Measurements from ENCODE around the gene RFTN1.

The RFTN1 gene

DNA sequence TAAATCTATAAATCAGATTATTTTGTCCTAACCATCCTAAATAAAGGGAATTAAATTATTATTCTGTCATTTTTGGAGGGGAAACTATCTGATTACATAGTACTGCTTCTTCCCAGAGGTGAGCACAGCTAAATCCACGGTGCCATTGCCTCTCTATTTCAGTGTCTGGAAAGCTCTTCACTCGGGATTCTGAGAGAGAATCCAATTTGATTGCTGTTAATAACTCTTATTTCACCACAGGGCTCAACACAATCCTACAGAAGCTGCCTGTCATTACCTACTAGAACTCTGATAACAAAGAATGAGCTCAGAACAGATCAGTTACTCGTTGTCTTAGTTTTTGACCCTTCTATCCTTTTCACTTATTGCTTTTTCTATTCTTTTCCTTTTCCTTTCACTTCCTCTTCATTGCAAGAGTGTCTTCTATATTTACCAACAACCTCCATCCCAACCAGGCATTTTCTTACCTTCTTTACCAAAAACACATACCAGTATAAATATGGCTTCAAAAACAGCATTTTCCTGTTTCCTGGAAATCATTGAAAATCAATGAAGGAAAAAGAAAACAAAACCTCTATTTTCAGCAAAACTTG lies 218.1 kb downstream of the RFTN1 start:
- DNase-seq = no peak

DNA sequence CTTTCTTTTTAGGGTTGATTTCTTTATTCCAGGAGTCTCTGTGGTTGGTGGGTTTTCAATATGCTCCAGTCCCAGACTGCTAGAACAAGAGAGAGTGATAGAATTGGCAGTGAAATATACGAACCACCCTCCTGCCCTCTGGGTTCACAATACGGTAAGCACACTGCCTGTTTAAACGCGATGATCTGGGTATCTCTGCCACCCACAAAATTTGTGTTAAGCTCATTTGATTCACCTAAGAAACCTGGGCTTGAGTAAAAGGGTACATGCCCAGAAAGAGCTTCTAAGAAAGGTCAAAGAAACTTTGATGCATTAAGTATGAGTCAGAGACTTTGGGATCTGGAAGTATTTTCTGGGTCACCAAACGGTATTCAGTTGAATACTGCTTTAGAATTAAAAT lies 218.7 kb downstream of the RFTN1 start:
- no peak for DNase-seq

DNA sequence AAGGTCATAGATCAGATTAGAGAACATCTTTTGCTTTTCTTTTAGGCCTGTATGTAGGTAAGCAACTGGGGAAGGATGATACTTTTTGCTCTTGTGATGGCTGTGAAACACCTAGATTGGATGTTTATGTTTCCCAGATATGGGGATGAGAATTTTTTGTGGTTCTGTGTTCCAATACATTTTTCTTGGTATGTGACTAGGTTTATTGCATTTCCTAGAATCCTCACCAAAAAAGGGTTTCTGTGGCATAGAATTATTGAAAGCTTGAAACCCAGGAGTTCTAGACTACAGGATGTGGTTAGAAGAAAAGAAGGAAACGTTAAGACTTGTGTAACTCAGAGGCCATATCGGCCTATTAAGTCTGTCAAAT lies 222.7 kb downstream of the RFTN1 start:
- no peak for DNase-seq

GRCh38 chr3:16290007-16290826 lies 223.3 kb downstream of the RFTN1 start:
- peak; percentile 57 for DNase-seq

DNA sequence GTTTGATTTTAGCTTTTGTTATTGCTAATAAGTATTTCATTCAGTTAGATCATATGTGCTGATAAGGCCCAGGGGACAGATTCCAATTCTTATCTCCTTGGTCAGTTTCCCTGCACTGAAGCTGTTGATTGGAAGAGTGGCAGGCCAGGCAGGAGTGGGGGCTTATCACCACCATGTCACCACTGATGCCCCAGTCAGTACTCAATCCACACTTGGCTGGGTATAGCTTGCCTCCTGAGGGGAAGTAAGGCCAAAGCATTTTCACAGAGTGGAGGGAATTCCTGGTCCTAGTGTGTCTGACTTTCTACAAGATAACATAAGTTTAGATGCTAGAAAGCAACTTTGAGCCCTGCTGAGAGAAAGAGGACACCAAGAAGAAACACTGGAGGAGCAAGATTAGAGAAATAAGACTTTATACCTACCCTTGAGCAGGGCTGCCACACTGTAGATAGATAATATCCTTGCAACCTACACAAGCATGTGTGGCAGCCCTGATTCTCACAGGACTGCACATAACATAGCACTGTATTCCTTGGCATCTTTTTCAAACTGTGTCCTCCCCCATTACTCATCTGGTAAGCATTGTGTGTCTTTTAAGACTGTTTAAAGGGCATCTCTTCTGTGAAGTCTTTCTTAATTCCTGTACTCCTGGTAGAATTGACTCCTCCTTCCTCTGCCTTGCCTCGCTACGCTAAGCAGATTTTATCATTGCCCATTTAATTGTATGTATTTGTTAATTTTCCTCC lies 224.2 kb downstream of the RFTN1 start:
- no peak for DNase-seq

DNA sequence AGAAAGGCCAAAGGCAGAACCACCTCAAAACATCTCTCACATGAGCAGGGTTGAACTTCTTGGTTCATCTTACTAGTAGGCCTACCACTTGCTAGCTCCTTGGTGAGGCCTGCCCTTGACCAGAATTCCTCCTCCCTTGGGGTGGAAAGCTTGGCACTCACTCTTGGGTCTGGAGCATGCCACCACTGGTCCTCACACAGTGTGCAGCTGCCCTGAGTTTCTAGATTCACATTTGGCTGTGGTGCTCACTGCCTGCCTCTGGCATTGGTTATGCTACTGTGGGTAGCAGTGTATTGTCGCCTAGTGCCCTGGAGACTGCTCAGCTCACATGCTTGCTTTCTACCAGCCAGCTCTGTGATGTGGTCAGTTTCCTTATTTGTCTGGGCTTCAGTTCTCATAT lies 224.8 kb downstream of the RFTN1 start:
- DNase-seq = no peak

- no peak for DNase-seq
These were observed 226.6 kb downstream of the RFTN1 start for GRCh38 chr3:16286751-16287543.

GRCh38 chr3:16286161-16286560 lies 227.3 kb downstream of the RFTN1 start:
- DNase-seq = peak; percentile 50

GRCh38 chr3:16284633-16285032 lies 228.9 kb downstream of the RFTN1 start:
- DNase-seq = no peak

DNA sequence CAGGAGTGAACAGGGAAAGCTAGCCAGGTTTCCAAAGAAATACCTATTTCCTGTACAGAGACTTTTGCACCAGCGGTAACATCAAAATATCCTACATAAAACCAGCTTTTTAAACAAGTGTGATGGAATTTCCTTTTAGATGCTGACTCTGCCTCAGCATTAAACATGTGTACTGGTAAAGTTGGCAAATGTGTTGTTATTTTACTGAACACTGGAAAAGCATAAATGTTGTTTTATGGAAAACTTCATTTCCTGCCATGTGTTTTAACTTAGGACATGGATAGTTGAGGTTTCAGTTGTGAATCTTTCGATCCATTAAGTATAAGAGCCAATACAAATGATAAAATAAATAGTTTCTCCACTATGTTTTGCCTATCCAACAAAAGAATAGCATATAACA lies 232.8 kb downstream of the RFTN1 start:
- no peak for DNase-seq

DNA sequence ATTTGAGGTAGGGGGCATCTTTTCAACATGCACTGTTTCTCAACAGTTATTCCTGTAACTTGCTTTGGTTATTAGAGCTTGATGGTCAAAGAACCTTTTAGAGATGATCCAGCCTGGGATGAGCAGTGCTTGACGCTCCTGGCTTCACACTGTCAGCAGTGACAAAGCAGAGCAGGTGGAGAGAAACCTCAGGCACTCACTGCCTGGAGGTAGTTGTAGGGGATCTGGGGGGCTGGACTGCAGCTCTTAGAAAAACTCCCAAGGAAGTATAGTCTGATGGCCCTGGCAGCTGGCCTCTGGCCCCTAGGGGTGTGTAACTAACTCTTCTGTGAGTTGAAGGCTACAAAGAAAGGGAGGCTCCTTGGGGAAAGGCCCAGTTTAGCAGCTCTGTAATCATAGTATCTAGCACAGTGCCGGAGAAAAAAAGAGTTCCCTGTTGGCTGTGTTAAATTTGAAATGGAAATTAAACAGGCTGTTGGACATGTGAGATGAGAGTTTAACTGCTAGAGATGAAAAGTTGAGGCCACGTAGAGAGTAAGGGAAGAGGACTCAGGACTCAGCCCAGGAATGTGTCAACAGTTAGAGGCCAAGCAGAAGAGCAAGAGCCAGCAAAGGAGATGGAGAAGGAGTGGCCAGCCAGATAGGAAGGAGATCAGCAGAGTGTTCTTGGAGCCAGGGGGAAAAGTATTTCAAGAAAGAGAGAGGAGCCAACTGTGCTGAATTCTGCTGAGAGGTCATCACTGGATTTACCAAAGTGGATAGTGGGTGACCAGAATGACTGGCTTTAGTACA lies 234.3 kb downstream of the RFTN1 start:
- DNase-seq = no peak

DNA sequence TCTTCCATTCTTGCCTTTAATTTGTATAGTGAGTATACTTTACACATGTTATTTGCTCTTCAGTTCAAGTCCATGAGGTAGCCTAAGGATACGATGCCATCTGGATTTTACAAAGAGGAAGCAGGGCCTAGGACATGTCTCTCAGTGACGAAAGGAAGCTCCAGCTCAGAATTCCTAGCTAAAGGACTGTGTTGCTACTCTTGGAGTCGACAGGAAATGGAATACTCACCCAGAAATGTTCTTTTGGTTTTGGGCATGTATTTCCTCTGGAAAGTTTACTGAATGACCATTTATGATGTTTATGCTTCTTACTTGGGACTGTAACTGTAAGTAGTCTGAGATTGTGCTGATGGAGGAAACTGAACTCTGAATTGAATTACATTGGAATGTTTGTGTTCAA lies 236.0 kb downstream of the RFTN1 start:
- DNase-seq = no peak

DNA sequence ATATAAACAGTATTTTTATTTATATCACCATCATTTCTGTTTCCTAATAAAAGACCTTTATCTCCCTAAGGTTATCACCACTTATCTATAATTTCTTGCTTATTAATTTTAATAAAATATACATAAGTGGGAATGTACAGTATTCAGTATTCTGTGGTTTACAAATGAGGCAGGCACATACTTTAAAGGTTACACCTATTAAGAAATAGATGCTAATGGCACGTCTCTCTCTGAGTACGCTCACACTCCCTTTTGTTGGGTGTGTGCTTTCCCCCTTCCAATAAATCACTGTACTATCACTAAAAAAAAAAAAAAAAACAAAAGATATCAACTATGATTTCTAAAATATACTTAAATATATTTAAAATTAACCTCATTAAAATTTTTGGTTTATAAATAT lies 239.6 kb downstream of the RFTN1 start:
- DNase-seq = no peak

DNA sequence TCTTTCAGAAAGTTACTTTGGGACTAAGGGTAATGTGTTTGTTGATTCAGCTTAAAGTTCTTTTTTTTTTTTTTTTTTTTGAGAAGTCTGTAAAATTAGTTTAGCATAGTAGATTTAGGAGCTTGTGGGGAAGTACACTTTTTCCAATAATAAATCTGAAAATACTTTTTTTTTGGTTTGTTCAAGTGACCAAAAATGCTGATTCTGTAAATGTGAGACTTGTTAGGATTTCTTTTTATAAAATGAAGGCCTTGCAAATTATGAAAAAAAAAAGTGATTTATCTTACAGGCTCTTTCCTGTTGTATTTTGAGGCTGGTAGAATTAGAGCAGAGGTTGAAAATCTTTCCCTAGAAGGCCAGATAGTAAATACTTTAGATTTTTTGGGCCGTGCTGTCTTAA lies 240.9 kb downstream of the RFTN1 start:
- DNase-seq = no peak

DNA sequence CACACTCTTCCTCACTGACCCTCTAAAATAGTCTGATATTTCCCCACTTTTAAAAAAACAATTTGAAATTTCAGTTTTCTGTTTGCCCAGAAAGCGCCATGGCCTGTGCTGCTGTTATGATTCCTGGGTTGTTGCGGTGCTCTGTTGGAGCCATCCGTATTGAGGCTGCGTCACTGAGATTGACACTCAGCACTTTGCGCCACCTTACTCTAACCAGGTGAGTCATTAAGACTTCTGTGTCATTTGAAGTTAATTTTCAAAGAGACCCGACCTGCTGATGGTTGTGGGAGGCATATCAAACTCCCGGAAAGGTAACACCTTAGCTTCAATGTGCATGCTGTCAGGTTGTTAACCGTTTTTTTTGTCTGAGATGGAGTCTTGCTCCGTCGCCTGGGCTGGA lies 242.6 kb downstream of the RFTN1 start:
- DNase-seq = no peak

GRCh38 chr3:16266714-16267113 lies 246.8 kb downstream of the RFTN1 start:
- DNase-seq = no peak
